ENCODE data around the gene FADS3.

- no peak for TF ChIP-seq CTCF (IDR thresholded peaks at IDR 0.05)
- TF ChIP-seq POLR2A (IDR thresholded peaks at IDR 0.05): no peak
Measured at GRCh38 chr11:61893981-61894380, 2.6 kb upstream of the FADS3 start.
